OCI-LY7 (cell line): Measurements from ENCODE around the gene RNASEL. TPM values are rescaled to one million over a fixed set of nuclear protein-coding genes. Genes with fewer than 3 reads are reported as not detected.

ENCODE experiments used
- BruUV-seq: library from RNA; stranded (reverse); fragments of 400-500 nt; replicated peaks from 2 replicates; lab custom pipeline; 2021; lab: Mats Ljungman, UMichigan
- CTCF ChIA-PET: fragments of 300-600 bp; sonication (Branson Sonifier 250); formaldehyde crosslinking; loops from one replicate; lab custom pipeline; 2022; ENCODE audit warnings: antibody characterized with exemption; ENCODE audit not compliant: unreplicated experiment; lab: Charles Lee
- POLR2A ChIA-PET: fragments of 300-600 bp; sonication (Branson Sonifier 250); formaldehyde crosslinking; loops from one replicate; lab custom pipeline; 2022; ENCODE audit warnings: antibody characterized with exemption; lab: Charles Lee
- DNase-seq: peaks from one replicate; pipeline ENCODE4 v3.0.0-alpha.2; 2015; ENCODE audit warnings: low spot score
- H2AFZ ChIP-seq: fragments of 200-600 bp; sonication (generic), shearing (Covaris generic); 2 replicates; pipeline ENCODE4 v1.6.1; 2014; ENCODE audit warnings: mild to moderate bottlenecking, antibody characterized with exemption, low read length, moderate library complexity
- H3K27ac ChIP-seq: fragments of 200-600 bp; sonication (generic); 2 replicates; pipeline ENCODE4 v1.5.1; 2014; ENCODE audit warnings: mixed run types, low read depth, mild to moderate bottlenecking, moderate library complexity, low read length, inconsistent platforms; ENCODE audit not compliant: poor library complexity, severe bottlenecking
- H3K36me3 ChIP-seq: fragments of 200-600 bp; sonication (generic); 2 replicates; pipeline ENCODE4 v1.6.1; 2014; ENCODE audit warnings: mild to moderate bottlenecking, antibody characterized with exemption, low read length, moderate library complexity, mixed read lengths; ENCODE audit not compliant: insufficient read depth
- H3K4me1 ChIP-seq: fragments of 200-600 bp; sonication (generic); 2 replicates; pipeline ENCODE4 v1.5.1; 2014; ENCODE audit warnings: mild to moderate bottlenecking, low read length; ENCODE audit not compliant: insufficient read depth, poor library complexity, severe bottlenecking
- H3K4me2 ChIP-seq: fragments of 200-600 bp; sonication (generic); 2 replicates; pipeline ENCODE4 v1.6.1; 2014; ENCODE audit warnings: mild to moderate bottlenecking, low read length
- H3K4me3 ChIP-seq: fragments of 200-600 bp; sonication (generic); 2 replicates; pipeline ENCODE4 v1.5.1; 2014; ENCODE audit warnings: mild to moderate bottlenecking, low read depth, low read length; ENCODE audit not compliant: poor library complexity, severe bottlenecking
- H3K79me2 ChIP-seq: fragments of 200-600 bp; sonication (generic); 2 replicates; pipeline ENCODE4 v1.6.1; 2016; ENCODE audit warnings: low read depth, mild to moderate bottlenecking, low read length, moderate library complexity, mixed read lengths; ENCODE audit not compliant: insufficient read depth
- H3K9me2 ChIP-seq: fragments of 200-600 bp; sonication (generic); 2 replicates; pipeline ENCODE4 v1.6.1; 2016; ENCODE audit warnings: mild to moderate bottlenecking, low read length, mixed read lengths; ENCODE audit not compliant: insufficient read depth
- H3K9me3 ChIP-seq: fragments of 200-600 bp; sonication (generic); 2 replicates; pipeline ENCODE4 v1.6.1; 2014; ENCODE audit warnings: mild to moderate bottlenecking, mixed run types, low read length, mixed read lengths
- H4K20me1 ChIP-seq: fragments of 200-600 bp; sonication (generic); 2 replicates; pipeline ENCODE4 v1.6.1; 2014; ENCODE audit warnings: mild to moderate bottlenecking, antibody characterized with exemption, low read length, moderate library complexity, mixed read lengths; ENCODE audit not compliant: insufficient read depth
- CTCF ChIP-seq: fragments of 200-600 bp; sonication (generic); conservative IDR thresholded peaks from 2 replicates; pipeline ENCODE4 v1.5.1; 2014; ENCODE audit warnings: mild to moderate bottlenecking, antibody characterized with exemption, low read length, moderate library complexity, mixed read lengths
- EZH2phosphoT487 ChIP-seq: fragments of 200-600 bp; sonication (generic); IDR thresholded peaks from 2 replicates; pipeline ENCODE4 v1.6.1; 2018; ENCODE audit warnings: low read depth, borderline replicate concordance, mild to moderate bottlenecking, mixed run types, antibody characterized with exemption, low read length, moderate library complexity, mixed read lengths
- intact Hi-C: fragments of 100-400 bp; cut with micrococcal nuclease; formaldehyde crosslinking; loops from one replicate; pipeline ENCODE4 v1.10.0; 2022; ENCODE audit not compliant: unreplicated experiment
- total RNA-seq, 2 experiments: library from RNA; depleted of rRNA in 1 of 2; stranded (reverse); fragments of >200 nt in 1 of 2; shearing (Covaris generic) in 1 of 2; gene quantifications; 2 replicates each; pipeline ENCODE4 v1.2.3, GENCODE V29; 2014 to 2022

The RNASEL gene
- total RNA-seq, 2 experiments from 2014 or later: 2.2 to 4.0 TPM

GRCh38 chr1:182603646-182604174, 14.7 kb upstream of the RNASEL start:
- BruUV-seq: TSS peak; percentile 73
- Histone ChIP-seq H4K20me1 (peaks cover 24% of the 10 kb centered on the region; the same call in 1 of the 2 replicates), H3K9me3 (no peaks in the 10 kb centered on the region), H3K27ac (peak overlapping the region; percentile 47), H3K4me1 (peaks cover 64% of the 10 kb centered on the region), H3K9me2 (no peaks in the 10 kb centered on the region), H3K36me3 (peaks cover 46% of the 10 kb centered on the region), H3K79me2 (peaks cover 42% of the 10 kb centered on the region), H3K4me2 (peak overlapping the region; percentile 84), H2AFZ (no peak overlapping the region), H3K4me3 (peak overlapping the region; percentile 80)
- ChIA-PET CTCF (interaction anchor here (0.6 to 12.7 kb wide), 5 partner anchors 15 to 181 kb away, joined by 3 to 189 read pairs (median 4); no protein-coding TSS in a partner anchor), POLR2A (interaction anchor here (0.5 to 5.2 kb wide), 34 partner anchors 11 to 1376 kb away, joined by 3 to 69 read pairs (median 4); partner anchors contain the start of gene RGS8)
- no peak for TF ChIP-seq EZH2phosphoT487
- no peak for TF ChIP-seq CTCF
- intact Hi-C loops: loop anchor here (1.0 to 10.0 kb wide), 5 partner anchors 12 to 311 kb away; no protein-coding TSS in a partner anchor
- peak; percentile 60 for DNase-seq

- Histone ChIP-seq H3K79me2 (peaks cover 42% of the 10 kb centered on the region), H3K27ac (peak overlapping the region; percentile 47), H3K9me2 (no peaks in the 10 kb centered on the region), H3K4me2 (peak overlapping the region; percentile 84), H3K36me3 (peaks cover 53% of the 10 kb centered on the region), H3K9me3 (no peaks in the 10 kb centered on the region), H4K20me1 (peaks cover 24% of the 10 kb centered on the region; the same call in 1 of the 2 replicates), H3K4me1 (peaks cover 67% of the 10 kb centered on the region), H2AFZ (no peak overlapping the region), H3K4me3 (peak overlapping the region; percentile 80)
- ChIA-PET CTCF (interaction anchor here (0.6 to 12.7 kb wide), 5 partner anchors 15 to 182 kb away, joined by 3 to 189 read pairs (median 4); no protein-coding TSS in a partner anchor), POLR2A (interaction anchor here (0.5 to 5.2 kb wide), 31 partner anchors 10 to 194 kb away, joined by 3 to 69 read pairs (median 4); partner anchors contain the start of gene RGS8)
- BruUV-seq: no TSS peak
- intact Hi-C loops: loop anchor here (1.0 to 10.0 kb wide), 2 partner anchors 46 to 312 kb away; no protein-coding TSS in a partner anchor
- DNase-seq: peak; percentile 53
- no peak for TF ChIP-seq EZH2phosphoT487
- no peak for TF ChIP-seq CTCF
Measured at GRCh38 chr1:182602935-182603645, 14.0 kb upstream of the RNASEL start.
